ENCODE data around the gene TXLNB.
"Not testable (repeated sequence)": the region's sequence is repeated elsewhere in the genome, so short reads cannot be mapped to it uniquely, and the experiment has no call there.

DNA sequence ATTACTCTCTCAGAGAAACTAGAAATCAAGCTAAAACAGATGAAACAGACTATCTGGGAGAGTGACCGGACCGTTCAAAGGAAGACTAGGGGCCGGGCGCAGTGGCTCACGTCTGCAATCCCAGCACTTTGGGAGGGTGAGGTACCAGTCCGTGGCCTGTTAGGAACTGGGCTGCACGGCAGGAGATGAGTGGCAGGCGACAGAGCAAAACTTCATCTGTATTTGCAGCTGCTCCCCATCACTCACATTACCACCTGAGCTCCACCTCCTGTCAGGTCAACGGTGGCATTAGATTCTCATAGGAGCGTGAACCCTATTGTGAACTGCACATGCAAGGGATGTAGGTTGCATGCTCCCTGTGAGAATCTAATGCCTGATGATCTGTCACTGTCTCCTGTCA is 5.4 kb downstream of the TXLNB start:
- TF ChIP-seq, protein P1, sequence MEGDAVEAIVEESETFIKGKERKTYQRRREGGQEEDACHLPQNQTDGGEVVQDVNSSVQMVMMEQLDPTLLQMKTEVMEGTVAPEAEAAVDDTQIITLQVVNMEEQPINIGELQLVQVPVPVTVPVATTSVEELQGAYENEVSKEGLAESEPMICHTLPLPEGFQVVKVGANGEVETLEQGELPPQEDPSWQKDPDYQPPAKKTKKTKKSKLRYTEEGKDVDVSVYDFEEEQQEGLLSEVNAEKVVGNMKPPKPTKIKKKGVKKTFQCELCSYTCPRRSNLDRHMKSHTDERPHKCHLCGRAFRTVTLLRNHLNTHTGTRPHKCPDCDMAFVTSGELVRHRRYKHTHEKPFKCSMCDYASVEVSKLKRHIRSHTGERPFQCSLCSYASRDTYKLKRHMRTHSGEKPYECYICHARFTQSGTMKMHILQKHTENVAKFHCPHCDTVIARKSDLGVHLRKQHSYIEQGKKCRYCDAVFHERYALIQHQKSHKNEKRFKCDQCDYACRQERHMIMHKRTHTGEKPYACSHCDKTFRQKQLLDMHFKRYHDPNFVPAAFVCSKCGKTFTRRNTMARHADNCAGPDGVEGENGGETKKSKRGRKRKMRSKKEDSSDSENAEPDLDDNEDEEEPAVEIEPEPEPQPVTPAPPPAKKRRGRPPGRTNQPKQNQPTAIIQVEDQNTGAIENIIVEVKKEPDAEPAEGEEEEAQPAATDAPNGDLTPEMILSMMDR (IDR thresholded peaks at IDR 0.05; ENCODE audit: low read length) = not testable (repeated sequence)
- TF ChIP-seq EZH2 (optimal IDR thresholded peaks at IDR 0.05; ENCODE audit: low read depth, low read length) = not testable (repeated sequence)
